Endodermal cell (in vitro differentiated cells): Measurements from ENCODE around the gene MRPS18B. TPM values are rescaled to one million over a fixed set of nuclear protein-coding genes. Genes with fewer than 3 reads are reported as not detected.
A peak's percentile ranks its signal among the peaks of the same experiment; 100 is the strongest.

Experiments used
- DNase-seq: peaks from one replicate; pipeline ENCODE4 v3.0.0-alpha.2; 2017
- H3K27ac ChIP-seq: 2 replicates; pipeline ENCODE4 v1.5.1; 2013; ENCODE audit warnings: mild to moderate bottlenecking, low read depth, low read length, moderate library complexity
- H3K27me3 ChIP-seq: 2 replicates; pipeline ENCODE4 v1.6.1; 2013; ENCODE audit warnings: mild to moderate bottlenecking, low read length, moderate library complexity; ENCODE audit not compliant: insufficient read depth, control insufficient read depth, poor library complexity, severe bottlenecking
- H3K36me3 ChIP-seq: 2 replicates; pipeline ENCODE4 v1.7.0; 2013; ENCODE audit warnings: mild to moderate bottlenecking, low read length, moderate library complexity; ENCODE audit not compliant: control insufficient read depth, insufficient read depth
- H3K4me1 ChIP-seq: one replicate; pipeline ENCODE4 v1.7.0; 2013; ENCODE audit warnings: low read length; ENCODE audit not compliant: control insufficient read depth, insufficient read depth
- H3K4me3 ChIP-seq: 2 replicates; pipeline ENCODE4 v1.5.1; 2013; ENCODE audit warnings: mild to moderate bottlenecking, low read length, moderate library complexity
- H3K9ac ChIP-seq: 2 replicates; pipeline ENCODE4 v1.6.1; 2013; ENCODE audit warnings: mild to moderate bottlenecking, low read length, moderate library complexity; ENCODE audit not compliant: poor library complexity, severe bottlenecking; ENCODE audit errors: extremely low read depth
- H3K9me3 ChIP-seq: 2 replicates; pipeline ENCODE4 v1.6.1; 2013; ENCODE audit warnings: mild to moderate bottlenecking, low read length, moderate library complexity; ENCODE audit not compliant: control insufficient read depth
- H3K27ac Mint-ChIP-seq: 2 replicates; pipeline ENCODE4 v1.8.0; 2020; ENCODE audit warnings: mixed read lengths
- H3K27me3 Mint-ChIP-seq: 2 replicates; pipeline ENCODE4 v1.8.0; 2021; ENCODE audit warnings: mild to moderate bottlenecking, mixed read lengths; ENCODE audit not compliant: insufficient read depth
- H3K36me3 Mint-ChIP-seq: 2 replicates; pipeline ENCODE4 v1.8.0; 2020; ENCODE audit warnings: low read depth, mixed read lengths
- H3K4me1 Mint-ChIP-seq: 2 replicates; pipeline ENCODE4 v1.8.0; 2020; ENCODE audit warnings: mixed read lengths
- H3K4me3 Mint-ChIP-seq: 2 replicates; pipeline ENCODE4 v1.8.0; 2020; ENCODE audit warnings: mild to moderate bottlenecking, moderate library complexity, mixed read lengths
- H3K9me3 Mint-ChIP-seq: 2 replicates; pipeline ENCODE4 v1.8.0; 2020; ENCODE audit warnings: mild to moderate bottlenecking, mixed read lengths
- WGBS, 2 experiments: methylation state at CpG; one replicate each; pipeline versions ENCODE4 v1.1.5 to v1.1.7; 2013; ENCODE audit warnings: missing lambda C conversion rate in 2 of 2, mixed read lengths in 1 of 2; ENCODE audit not compliant: insufficient coverage in 1 of 2, insufficient read length in 1 of 2; 5-methylcytosine and 5-hydroxymethylcytosine counted together
- total RNA-seq, 2 donors: library from RNA; stranded (reverse); fragmentation: NEBNext Ultra II Directional in 1 of 2; extraction: Animal tissue kit (Norgen Biotek cat#: 25700) in 1 of 2; gene quantifications; 2 replicates in 1 of 2; 3 replicates in 1 of 2; pipeline ENCODE4 v1.2.1, GENCODE V29; 2021
- TF ChIP-seq, protein P1 (sequence below): fragments of 200-600 bp; sonication (generic); conservative IDR thresholded peaks from 2 replicates; pipeline ENCODE4 v1.5.0; 2021; ENCODE audit warnings: antibody characterized with exemption, mild to moderate bottlenecking

The MRPS18B gene
- total RNA-seq, 2 donors from 2014 or later, result 37.6 to 39.7 TPM

DNA sequence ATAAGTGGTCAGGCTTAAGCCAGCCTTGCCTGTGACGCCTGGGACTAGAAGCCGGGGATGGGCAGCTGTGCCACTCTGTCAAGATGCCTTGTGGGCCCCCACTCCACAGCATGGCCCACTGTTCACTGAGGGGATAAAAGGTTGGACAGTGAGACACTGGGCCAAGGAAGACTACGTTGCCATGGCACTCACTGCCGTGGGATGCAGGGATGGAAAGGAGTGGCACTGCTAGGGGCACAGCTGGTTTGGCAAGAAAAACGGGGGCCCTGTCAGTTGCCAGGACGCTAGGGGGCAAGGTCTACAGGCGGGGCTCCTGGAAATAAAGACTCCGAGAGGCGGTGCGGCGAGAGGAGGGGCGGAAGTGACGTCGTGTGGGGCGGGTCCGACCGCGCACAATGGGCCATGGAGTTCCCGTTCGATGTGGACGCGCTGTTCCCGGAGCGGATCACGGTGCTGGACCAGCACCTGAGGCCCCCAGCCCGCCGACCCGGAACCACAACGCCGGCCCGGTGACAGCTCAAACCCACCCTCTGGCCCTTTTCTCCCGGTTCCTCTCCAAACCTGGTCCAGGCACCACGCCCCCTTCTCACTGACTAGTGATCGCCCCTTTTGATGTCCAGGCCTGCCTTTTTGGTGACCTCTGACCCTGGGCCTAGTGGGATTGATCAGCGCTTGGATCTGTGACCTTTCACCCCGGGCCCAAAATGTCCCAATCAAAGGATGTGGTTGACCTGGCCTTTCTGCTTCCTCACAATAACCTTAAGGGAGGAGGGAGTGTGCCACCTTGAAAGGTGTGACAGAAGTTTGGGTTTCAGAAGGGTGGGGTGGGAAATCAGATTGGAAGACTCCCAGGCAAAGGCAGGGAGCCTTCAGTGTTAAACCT lies 9.1 kb downstream of the MRPS18B start, which contains the start of gene ATAT1:
ATAT1 (plus strand) TSS at position 391 of the 883 bp plus-strand sequence.
- WGBS, 2 experiments, result 4 to 7% methylated on average over 24 to 36 of the region's 36 CpGs

DNA sequence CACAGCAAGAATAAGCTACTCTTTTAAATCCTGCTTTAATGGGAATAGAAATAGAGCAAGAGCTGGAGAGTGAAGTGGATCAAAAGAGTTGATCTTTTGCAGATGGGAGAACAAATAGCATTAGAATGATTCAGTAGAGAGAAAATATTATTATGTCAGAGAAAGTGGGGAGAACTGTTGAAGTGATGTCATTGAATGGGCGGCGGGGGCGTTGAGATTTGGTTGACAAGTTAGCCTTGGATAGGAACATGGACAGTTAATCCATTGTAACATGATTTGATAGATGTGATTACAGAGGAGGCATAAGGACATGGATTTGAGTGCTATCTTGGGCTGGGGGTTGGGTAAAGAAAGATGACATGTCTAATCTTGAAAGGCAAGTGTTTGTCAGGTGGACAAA lies 18.2 kb downstream of the MRPS18B start:
- WGBS, 2 experiments, result 97 to 100% methylated on average over 3 of the region's 3 CpGs

More for the DNA sequence above, 9.1 kb downstream of the MRPS18B start, which contains the start of gene ATAT1:
- Mint-ChIP-seq H3K4me3 (peak within 1 kb of the TSS; percentile 91), H3K9me3 (no peaks in the 10 kb centered on the region), H3K4me1 (peaks cover 9% of the 10 kb centered on the region), H3K36me3 (peaks cover 66% of the 10 kb centered on the region), H3K27ac (peak within 1 kb of the TSS; percentile 98), H3K27me3 (no peaks in the 10 kb centered on the region)
- H3K9me3 ChIP-seq, result no peaks in the 10 kb centered on the region
- DNase-seq, result peak; percentile 95
- H3K4me1 ChIP-seq, result no peaks in the 10 kb centered on the region
- no peaks in the 10 kb centered on the region for H3K27me3 ChIP-seq
- TF ChIP-seq, protein P1, sequence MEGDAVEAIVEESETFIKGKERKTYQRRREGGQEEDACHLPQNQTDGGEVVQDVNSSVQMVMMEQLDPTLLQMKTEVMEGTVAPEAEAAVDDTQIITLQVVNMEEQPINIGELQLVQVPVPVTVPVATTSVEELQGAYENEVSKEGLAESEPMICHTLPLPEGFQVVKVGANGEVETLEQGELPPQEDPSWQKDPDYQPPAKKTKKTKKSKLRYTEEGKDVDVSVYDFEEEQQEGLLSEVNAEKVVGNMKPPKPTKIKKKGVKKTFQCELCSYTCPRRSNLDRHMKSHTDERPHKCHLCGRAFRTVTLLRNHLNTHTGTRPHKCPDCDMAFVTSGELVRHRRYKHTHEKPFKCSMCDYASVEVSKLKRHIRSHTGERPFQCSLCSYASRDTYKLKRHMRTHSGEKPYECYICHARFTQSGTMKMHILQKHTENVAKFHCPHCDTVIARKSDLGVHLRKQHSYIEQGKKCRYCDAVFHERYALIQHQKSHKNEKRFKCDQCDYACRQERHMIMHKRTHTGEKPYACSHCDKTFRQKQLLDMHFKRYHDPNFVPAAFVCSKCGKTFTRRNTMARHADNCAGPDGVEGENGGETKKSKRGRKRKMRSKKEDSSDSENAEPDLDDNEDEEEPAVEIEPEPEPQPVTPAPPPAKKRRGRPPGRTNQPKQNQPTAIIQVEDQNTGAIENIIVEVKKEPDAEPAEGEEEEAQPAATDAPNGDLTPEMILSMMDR, result peak; percentile 64
- H3K36me3 ChIP-seq, result peaks cover 80% of the 10 kb centered on the region
- peak within 1 kb of the TSS; percentile 98 for H3K4me3 ChIP-seq
- H3K27ac ChIP-seq, result peak within 1 kb of the TSS; percentile 87
- H3K9ac ChIP-seq, result peak within 1 kb of the TSS; percentile 81

DNA sequence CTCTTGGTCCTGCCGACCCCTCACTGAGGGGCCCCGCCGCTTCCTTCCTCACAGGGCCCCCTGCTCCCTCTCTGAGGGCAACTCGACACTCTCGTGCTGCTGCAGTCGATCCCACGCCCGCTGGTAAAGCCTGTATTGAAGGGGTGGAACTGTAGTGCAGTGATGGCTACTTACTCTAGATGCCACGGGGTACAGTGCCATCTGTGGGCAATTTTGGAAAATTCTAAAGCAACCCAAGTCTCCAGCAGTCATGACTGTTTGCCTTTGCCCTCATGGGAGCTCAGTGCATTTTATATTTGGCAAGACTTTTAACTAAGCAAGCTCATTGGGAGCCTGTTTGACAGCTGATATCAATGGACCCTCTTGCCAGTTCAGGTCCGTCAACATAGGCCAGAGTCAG lies 22.8 kb downstream of the MRPS18B start:
- Mint-ChIP-seq H3K36me3 (peaks cover 65% of the 10 kb centered on the region), H3K9me3 (no peaks in the 10 kb centered on the region), H3K27me3 (no peaks in the 10 kb centered on the region), H3K27ac (no peak overlapping the region), H3K4me1 (no peaks in the 10 kb centered on the region), H3K4me3 (no peak overlapping the region)
- TF ChIP-seq, protein P1, result no peak
- H3K36me3 ChIP-seq, result peaks cover 73% of the 10 kb centered on the region
- 95 to 97% methylated on average over 4 to 10 of the region's 10 CpGs for WGBS, 2 experiments
- H3K4me3 ChIP-seq, result no peak overlapping the region
- H3K9ac ChIP-seq, result no peak overlapping the region
- no peak overlapping the region for H3K27ac ChIP-seq
- H3K4me1 ChIP-seq, result no peaks in the 10 kb centered on the region
- no peaks in the 10 kb centered on the region for H3K27me3 ChIP-seq
- no peaks in the 10 kb centered on the region for H3K9me3 ChIP-seq
- no peak for DNase-seq

More for the DNA sequence above, 18.2 kb downstream of the MRPS18B start:
- H3K36me3 ChIP-seq, result peaks cover 59% of the 10 kb centered on the region
- H3K27ac Mint-ChIP-seq, result no peak overlapping the region
- peaks cover 62% of the 10 kb centered on the region for H3K36me3 Mint-ChIP-seq
- no peak overlapping the region for H3K27ac ChIP-seq
- H3K4me1 ChIP-seq, result no peaks in the 10 kb centered on the region
- no peaks in the 10 kb centered on the region for H3K4me1 Mint-ChIP-seq
- no peak for DNase-seq
- no peaks in the 10 kb centered on the region for H3K27me3 Mint-ChIP-seq
- peaks cover 4% of the 10 kb centered on the region for H3K9me3 ChIP-seq
- TF ChIP-seq, protein P1, result no peak
- no peak overlapping the region for H3K9ac ChIP-seq
- H3K9me3 Mint-ChIP-seq, result peaks cover 1% of the 10 kb centered on the region
- H3K4me3 Mint-ChIP-seq, result no peak overlapping the region
- H3K4me3 ChIP-seq, result no peak overlapping the region
- H3K27me3 ChIP-seq, result no peaks in the 10 kb centered on the region
